Gastroesophageal sphincter (tissue), 3 donors: ENCODE measurements around the gene ARSK.

ENCODE experiments used
- EP300 ChIP-seq: sonication (generic); formaldehyde crosslinking; IDR thresholded peaks from one replicate; pipeline ENCODE4 v1.6.1; 2017; ENCODE audit warnings: antibody characterized with exemption, mild to moderate bottlenecking
- POLR2A ChIP-seq, 2 donors: fragments of 450-650 bp; IDR thresholded peaks; one replicate each; pipeline ENCODE4 v1.6.1; 2017; ENCODE audit warnings: antibody characterized with exemption in 2 of 2, mild to moderate bottlenecking in 2 of 2, moderate library complexity in 1 of 2
- POLR2AphosphoS5 ChIP-seq: sonication (generic); formaldehyde crosslinking; IDR thresholded peaks from one replicate; pipeline ENCODE4 v1.6.1; 2017; ENCODE audit warnings: antibody characterized with exemption
- TF ChIP-seq, protein P1 (sequence below), 4 experiments: fragments of 200-600 bp in 2 of 4; fragments of 450-650 bp in 2 of 4; sonication (generic) in 1 of 4; IDR thresholded peaks; one replicate each; pipeline ENCODE4 v1.5.1; 2017 to 2019; ENCODE audit warnings: antibody characterized with exemption in 4 of 4, mild to moderate bottlenecking in 2 of 4, moderate library complexity in 2 of 4

- no peak for TF ChIP-seq POLR2A (IDR thresholded peaks at IDR 0.05)
- TF ChIP-seq, protein P1, sequence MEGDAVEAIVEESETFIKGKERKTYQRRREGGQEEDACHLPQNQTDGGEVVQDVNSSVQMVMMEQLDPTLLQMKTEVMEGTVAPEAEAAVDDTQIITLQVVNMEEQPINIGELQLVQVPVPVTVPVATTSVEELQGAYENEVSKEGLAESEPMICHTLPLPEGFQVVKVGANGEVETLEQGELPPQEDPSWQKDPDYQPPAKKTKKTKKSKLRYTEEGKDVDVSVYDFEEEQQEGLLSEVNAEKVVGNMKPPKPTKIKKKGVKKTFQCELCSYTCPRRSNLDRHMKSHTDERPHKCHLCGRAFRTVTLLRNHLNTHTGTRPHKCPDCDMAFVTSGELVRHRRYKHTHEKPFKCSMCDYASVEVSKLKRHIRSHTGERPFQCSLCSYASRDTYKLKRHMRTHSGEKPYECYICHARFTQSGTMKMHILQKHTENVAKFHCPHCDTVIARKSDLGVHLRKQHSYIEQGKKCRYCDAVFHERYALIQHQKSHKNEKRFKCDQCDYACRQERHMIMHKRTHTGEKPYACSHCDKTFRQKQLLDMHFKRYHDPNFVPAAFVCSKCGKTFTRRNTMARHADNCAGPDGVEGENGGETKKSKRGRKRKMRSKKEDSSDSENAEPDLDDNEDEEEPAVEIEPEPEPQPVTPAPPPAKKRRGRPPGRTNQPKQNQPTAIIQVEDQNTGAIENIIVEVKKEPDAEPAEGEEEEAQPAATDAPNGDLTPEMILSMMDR (IDR thresholded peaks at IDR 0.05), result no peak
- TF ChIP-seq EP300, result no peak
- TF ChIP-seq POLR2AphosphoS5, result no peak
Measured at GRCh38 chr5:95555553-95555952, 652 bp downstream of the ARSK start.
